K562 (cell line): ENCODE data around the gene PRR11. TPM values are rescaled to one million over a fixed set of nuclear protein-coding genes. Genes with fewer than 3 reads are reported as not detected.

Experiments
- ARNT ChIP-seq, 2 experiments: fragments of 450-650 bp; IDR thresholded peaks; 2 replicates each; pipeline ENCODE4 v1.6.1; 2016; ENCODE audit warnings: mild to moderate bottlenecking in 1 of 2
- KLF16 ChIP-seq: IDR thresholded peaks from 2 replicates; pipeline ENCODE4 v1.6.1; 2016; ENCODE audit warnings: antibody characterized with exemption
- KLF6 ChIP-seq: fragments of 250-450 bp; sonication (Bioruptor Pico); IDR thresholded peaks from 2 replicates; pipeline ENCODE4 v1.4.0; 2020; ENCODE audit warnings: mild to moderate bottlenecking, moderate library complexity, borderline replicate concordance
- MAZ ChIP-seq, 2 experiments: fragments of 450-650 bp in 1 of 2; sonication (generic) in 1 of 2; formaldehyde crosslinking; IDR thresholded peaks in 1 of 2; conservative IDR thresholded peaks in 1 of 2; 2 replicates each; pipeline versions ENCODE4 v1.4.0 to v1.5.0; 2020; ENCODE audit warnings: mild to moderate bottlenecking in 1 of 2, missing genetic modification reagents in 1 of 2
- MBD2 ChIP-seq: sonication (generic); IDR thresholded peaks from 2 replicates; pipeline ENCODE4 v1.6.1; 2016; ENCODE audit warnings: low read depth, borderline replicate concordance
- SRF ChIP-seq, 2 experiments: fragments of 250-450, 450-650 bp in 1 of 2; sonication (Bioruptor Pico) in 1 of 2; sonication (generic) in 1 of 2; formaldehyde crosslinking; IDR thresholded peaks; 2 replicates each; pipeline versions ENCODE4 v1.5.0 to v1.5.1; 2020 to 2022; ENCODE audit warnings: mild to moderate bottlenecking in 1 of 2, missing genetic modification reagents in 1 of 2
- TAF7 ChIP-seq: fragments of 450-650 bp; IDR thresholded peaks from 2 replicates; pipeline ENCODE4 v1.6.1; 2016; ENCODE audit warnings: missing genetic modification characterization, missing compliant biosample characterization
- polyA plus RNA-seq, 8 experiments: library from polyadenylated mRNA; depleted of rRNA in 4 of 8; stranded (reverse) in 5 of 8; unstranded in 3 of 8; fragments of >200 nt; fragmentation: Nextera tagmentation in 2 of 8; fragmentation: Illumina TruSeq in 1 of 8; extraction: Ambion mirVana in 2 of 8; extraction: Trizol in 1 of 8; gene quantifications; 2 replicates each; pipeline versions ENCODE4 v1.2.1 to v1.2.3, GENCODE V29; 2011 to 2014; ENCODE audit warnings: inconsistent platforms in 1 of 8, missing spikeins in 1 of 8
- total RNA-seq, 7 experiments: library from RNA; depleted of rRNA in 6 of 7; stranded (reverse); fragments of >200 nt in 6 of 7; fragmentation: Illumina TruSeq in 2 of 7; extraction: Trizol in 2 of 7; gene quantifications; 2 replicates each; pipeline versions ENCODE4 v1.2.1 to v1.2.3, GENCODE V29; 2011 to 2021; ENCODE audit warnings: low replicate concordance in 1 of 7
- TF ChIP-seq, protein P1 (sequence below), 2 experiments: fragments of 450-650 bp; IDR thresholded peaks; 2 replicates each; pipeline ENCODE4 v1.6.1; 2016; ENCODE audit warnings: mild to moderate bottlenecking in 2 of 2, borderline replicate concordance in 1 of 2, low read depth in 1 of 2, moderate library complexity in 1 of 2

Gene PRR11
- total and polyA plus RNA-seq, 9 of the 15 experiments (the other 6 are each of a cell fraction or from before 2014, with no cell fraction given), result 13.3 to 75.2 (median 46.4) TPM

DNA sequence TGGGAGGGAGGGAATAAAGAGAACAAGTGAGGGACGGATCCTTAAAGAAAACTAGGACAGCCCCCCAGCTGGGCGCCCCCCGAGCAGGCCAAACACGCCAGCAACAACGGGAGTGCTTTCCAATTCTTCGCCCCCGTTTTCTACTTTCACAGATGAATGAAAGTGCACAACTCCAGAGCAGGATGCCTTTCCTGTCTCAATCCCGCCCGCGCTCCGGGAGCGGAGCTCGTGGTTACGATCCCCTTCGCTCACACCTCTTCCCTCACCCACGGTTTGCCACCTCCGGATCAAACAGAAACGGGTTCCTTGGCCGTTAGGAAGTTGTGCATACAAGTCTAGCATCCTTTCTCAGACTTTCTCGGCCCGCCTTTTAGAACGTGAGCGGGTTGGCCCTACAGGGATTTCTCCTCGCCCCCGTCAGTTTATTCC lies 1.2 kb upstream of the PRR11 start (continued):
- TF ChIP-seq, protein P1, sequence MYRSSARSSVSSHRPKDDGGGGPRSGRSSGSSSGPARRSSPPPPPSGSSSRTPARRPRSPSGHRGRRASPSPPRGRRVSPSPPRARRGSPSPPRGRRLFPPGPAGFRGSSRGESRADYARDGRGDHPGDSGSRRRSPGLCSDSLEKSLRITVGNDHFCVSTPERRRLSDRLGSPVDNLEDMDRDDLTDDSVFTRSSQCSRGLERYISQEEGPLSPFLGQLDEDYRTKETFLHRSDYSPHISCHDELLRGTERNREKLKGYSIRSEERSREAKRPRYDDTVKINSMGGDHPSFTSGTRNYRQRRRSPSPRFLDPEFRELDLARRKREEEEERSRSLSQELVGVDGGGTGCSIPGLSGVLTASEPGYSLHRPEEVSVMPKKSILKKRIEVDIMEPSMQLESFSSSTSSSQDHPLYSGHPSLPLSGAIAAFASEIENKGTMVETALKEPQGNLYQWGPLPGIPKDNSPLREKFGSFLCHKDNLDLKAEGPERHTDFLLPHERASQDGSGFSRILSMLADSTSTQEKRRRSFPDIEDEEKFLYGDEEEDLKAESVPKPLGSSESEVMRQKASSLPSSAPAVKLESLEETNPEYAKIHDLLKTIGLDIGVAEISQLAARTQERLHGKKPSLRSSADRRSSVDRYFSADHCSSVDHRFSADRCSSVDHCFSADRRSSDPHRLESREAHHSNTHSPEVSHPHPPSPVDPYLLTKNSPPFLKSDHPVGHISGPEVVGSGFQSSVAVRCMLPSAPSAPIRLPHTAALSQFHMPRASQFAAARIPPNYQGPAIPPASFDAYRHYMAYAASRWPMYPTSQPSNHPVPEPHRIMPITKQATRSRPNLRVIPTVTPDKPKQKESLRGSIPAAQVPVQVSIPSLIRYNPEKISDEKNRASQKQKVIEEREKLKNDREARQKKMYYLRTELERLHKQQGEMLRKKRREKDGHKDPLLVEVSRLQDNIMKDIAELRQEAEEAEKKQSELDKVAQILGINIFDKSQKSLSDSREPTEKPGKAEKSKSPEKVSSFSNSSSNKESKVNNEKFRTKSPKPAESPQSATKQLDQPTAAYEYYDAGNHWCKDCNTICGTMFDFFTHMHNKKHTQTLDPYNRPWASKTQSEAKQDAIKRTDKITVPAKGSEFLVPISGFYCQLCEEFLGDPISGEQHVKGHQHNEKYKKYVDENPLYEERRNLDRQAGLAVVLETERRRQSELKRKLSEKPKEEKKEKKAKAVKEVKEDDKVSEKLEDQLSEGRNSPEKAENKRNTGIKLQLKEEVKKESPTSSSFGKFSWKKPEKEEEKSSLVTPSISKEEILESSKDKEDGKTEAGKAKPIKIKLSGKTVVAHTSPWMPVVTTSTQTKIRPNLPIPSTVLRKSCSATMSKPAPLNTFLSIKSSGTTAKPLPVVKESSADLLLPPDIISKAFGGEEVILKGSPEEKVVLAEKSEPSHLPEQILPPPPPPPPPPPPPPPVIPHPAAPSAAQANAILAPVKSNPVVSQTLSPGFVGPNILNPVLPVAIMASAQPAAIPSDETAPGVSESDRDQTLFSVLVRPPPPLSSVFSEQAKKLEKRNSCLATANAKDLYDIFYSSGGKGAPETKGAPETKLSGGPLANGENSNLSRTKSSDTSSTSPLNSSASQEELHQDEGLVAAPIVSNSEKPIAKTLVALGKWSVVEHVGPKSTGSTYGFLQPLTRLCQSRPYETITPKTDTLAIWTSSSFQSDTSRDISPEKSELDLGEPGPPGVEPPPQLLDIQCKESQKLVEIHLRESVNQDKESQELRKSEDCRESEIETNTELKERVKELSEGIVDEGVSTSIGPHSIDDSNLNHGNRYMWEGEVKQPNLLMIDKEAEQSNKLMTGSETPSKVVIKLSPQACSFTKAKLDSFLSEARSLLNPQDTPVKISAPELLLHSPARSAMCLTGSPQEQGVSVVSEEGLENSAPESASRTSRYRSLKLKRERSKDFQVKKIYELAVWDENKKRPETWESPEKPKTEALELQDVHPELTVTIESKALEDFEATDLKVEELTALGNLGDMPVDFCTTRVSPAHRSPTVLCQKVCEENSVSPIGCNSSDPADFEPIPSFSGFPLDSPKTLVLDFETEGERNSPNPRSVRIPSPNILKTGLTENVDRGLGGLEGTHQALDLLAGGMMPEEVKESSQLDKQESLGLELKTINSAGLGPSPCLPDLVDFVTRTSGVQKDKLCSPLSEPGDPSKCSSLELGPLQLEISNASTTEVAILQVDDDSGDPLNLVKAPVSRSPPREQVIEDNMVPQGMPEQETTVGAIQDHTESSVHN (IDR thresholded peaks at IDR 0.05; ENCODE audit: borderline replicate concordance in 1 of 2, low read depth in 1 of 2), result no peak
- TF ChIP-seq MAZ (CRISPR knock-in tag; conservative IDR thresholded peaks at IDR 0.05 in 1 of 2, IDR thresholded peaks at IDR 0.05 in 1 of 2) (0 out of 4 replicates have a peak, but pooled peaks of 1 of the 2 experiments have one; percentile 5), KLF6 (CRISPR knock-in tag) (no peak), MBD2 (no peak), KLF16 (no peak), SRF (CRISPR knock-in tag; IDR thresholded peaks at IDR 0.05) (no peak), TAF7 (tag) (no peak), ARNT (IDR thresholded peaks at IDR 0.05) (no peak)
